Measurements from ENCODE around the gene PHLPP1. TPM values are rescaled to one million over a fixed set of nuclear protein-coding genes. Genes with fewer than 3 reads are reported as not detected.

The PHLPP1 gene
- total and polyA plus RNA-seq, 2 of the 13 experiments (the other 11 are each of a cell fraction or from before 2014, with no cell fraction given) = 9.8 to 18.5 TPM

GRCh38 chr18:62997076-62997475 lies 281.7 kb downstream of the PHLPP1 start (continued):
- TF ChIP-seq ZSCAN25 (CRISPR knock-in tag; IDR thresholded peaks at IDR 0.05) (no peak), ATF4 (CRISPR knock-in tag; IDR thresholded peaks at IDR 0.05) (no peak), JUND (CRISPR knock-in tag; IDR thresholded peaks at IDR 0.05) (no peak), THAP11 (CRISPR knock-in tag; IDR thresholded peaks at IDR 0.05) (no peak), ZNF160 (CRISPR knock-in tag; IDR thresholded peaks at IDR 0.05) (no peak), ZNF510 (CRISPR knock-in tag; IDR thresholded peaks at IDR 0.05; ENCODE audit: low read depth) (no peak)

- 0 out of 2 replicates have a peak, but pooled peaks cover 6% of the 10 kb centered on the region for H3K4me1 ChIP-seq (ENCODE audit: insufficient read depth, low read length)
- DNase-seq (ENCODE audit: low spot score) = no peak
- no peak for ATAC-seq
- H3K9me3 ChIP-seq (ENCODE audit: low read length) = no peaks in the 10 kb centered on the region
- in situ Hi-C loops (cut with HindIII; ENCODE audit: extremely low pct_ligation_motif_present, low pct_unique_long_range_greater_than_20kb) (loop anchor here (25.0 kb wide), 1 partner anchor 386 kb away; no protein-coding TSS in a partner anchor), intact Hi-C loops (cut with micrococcal nuclease; ENCODE audit: unreplicated experiment) (no loop called here)
- H2AFZ ChIP-seq (ENCODE audit: low read length) = no peak overlapping the region
- no peak overlapping the region for H3K4me3 ChIP-seq (replicated peaks in 1 of 3; ENCODE audit: insufficient read depth in 1 of 3, low read depth in 2 of 3, low read length in 3 of 3)
- no peak overlapping the region for H3K9ac ChIP-seq (ENCODE audit: insufficient read depth, low read depth, low read length)
- no peak for FAIRE-seq
- TF ChIP-seq FIP1L1 (IDR thresholded peaks at IDR 0.05; ENCODE audit: borderline replicate concordance, insufficient read depth, low read depth, low read length) (no peak), ZNF768 (CRISPR knock-in tag; IDR thresholded peaks at IDR 0.05) (peak; percentile 19; the same call in 1 of the 2 replicates)
- H4K20me1 ChIP-seq (ENCODE audit: insufficient read depth, low read length) = no peaks in the 10 kb centered on the region
- ChIA-PET CTCF (ENCODE audit: low intra/inter-chr PET ratio, low total read pairs) (no interaction called here), POLR2A (no interaction called here)
- H3K79me2 ChIP-seq (ENCODE audit: insufficient read depth, low read length) = no peaks in the 10 kb centered on the region
- no peak overlapping the region for H3K27ac ChIP-seq (ENCODE audit: extremely low read length, insufficient read depth, low read length)
- no TSS peak for BruUV-seq (replicated peaks)
- WGBS (ENCODE audit: low lambda C conversion rate) = 86% methylated on average over 7 of the region's 7 CpGs
- H3K27me3 ChIP-seq (ENCODE audit: control insufficient read depth in 1 of 2, insufficient read depth in 2 of 2, low read length in 2 of 2) = peaks cover 3 to 23% of the 10 kb centered on the region in 2 experiments; a peak in 4 of 5 replicates
- H3K4me2 ChIP-seq (ENCODE audit: low read depth, low read length) = no peak overlapping the region
- no peaks in the 10 kb centered on the region for H3K36me3 ChIP-seq (replicated peaks in 1 of 2; ENCODE audit: control insufficient read depth in 1 of 2, insufficient read depth in 2 of 2, low read length in 2 of 2)
Measured at GRCh38 chr18:62998443-62998842, 283.1 kb downstream of the PHLPP1 start.
